Astrocyte of the cerebellum (primary cell): Measurements from ENCODE around the gene ATG2A.

ENCODE experiments used
- DNase-seq: peaks from one replicate; pipeline ENCODE4 v3.0.0-alpha.2; 2011; ENCODE audit warnings: low read depth
- H3K4me3 ChIP-seq: 2 replicates; pipeline ENCODE4 v1.5.1; 2011; ENCODE audit warnings: mild to moderate bottlenecking, low read depth, low read length, moderate library complexity
- in situ Hi-C: cut with HindIII; loops from 2 replicates; pipeline ENCODE4 v1.10.0; 2017; ENCODE audit warnings: low sequenced_read_pairs
- TF ChIP-seq, protein P1 (sequence below): IDR thresholded peaks from 2 replicates; pipeline ENCODE4 v1.5.1; 2012; ENCODE audit warnings: low read length, low read depth, moderate library complexity, mild to moderate bottlenecking; ENCODE audit errors: missing control alignments

ATG2A gene

DNA sequence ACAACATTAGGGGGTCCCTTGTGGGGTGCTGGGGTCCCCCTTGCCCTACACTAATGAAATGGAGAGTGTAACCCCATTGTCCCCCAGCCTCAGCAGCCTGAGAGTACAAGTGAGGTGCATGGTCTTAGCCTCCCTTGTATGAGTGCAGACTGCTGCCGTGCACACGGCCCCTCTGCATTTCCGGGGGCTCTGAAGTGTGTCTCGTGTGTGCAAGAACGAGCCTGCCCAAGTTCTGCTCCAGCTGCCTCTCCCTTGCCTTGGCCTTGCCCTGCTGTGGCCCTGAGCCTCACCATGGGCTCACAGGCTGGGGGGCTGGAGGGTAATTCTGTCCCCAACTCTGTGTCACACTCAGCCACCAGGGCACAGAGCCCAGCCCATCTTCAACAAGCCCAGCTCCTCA, 33.4 kb downstream of the ATG2A start:
- in situ Hi-C loops, result no loop called here
- no peak for DNase-seq
- TF ChIP-seq, protein P1, sequence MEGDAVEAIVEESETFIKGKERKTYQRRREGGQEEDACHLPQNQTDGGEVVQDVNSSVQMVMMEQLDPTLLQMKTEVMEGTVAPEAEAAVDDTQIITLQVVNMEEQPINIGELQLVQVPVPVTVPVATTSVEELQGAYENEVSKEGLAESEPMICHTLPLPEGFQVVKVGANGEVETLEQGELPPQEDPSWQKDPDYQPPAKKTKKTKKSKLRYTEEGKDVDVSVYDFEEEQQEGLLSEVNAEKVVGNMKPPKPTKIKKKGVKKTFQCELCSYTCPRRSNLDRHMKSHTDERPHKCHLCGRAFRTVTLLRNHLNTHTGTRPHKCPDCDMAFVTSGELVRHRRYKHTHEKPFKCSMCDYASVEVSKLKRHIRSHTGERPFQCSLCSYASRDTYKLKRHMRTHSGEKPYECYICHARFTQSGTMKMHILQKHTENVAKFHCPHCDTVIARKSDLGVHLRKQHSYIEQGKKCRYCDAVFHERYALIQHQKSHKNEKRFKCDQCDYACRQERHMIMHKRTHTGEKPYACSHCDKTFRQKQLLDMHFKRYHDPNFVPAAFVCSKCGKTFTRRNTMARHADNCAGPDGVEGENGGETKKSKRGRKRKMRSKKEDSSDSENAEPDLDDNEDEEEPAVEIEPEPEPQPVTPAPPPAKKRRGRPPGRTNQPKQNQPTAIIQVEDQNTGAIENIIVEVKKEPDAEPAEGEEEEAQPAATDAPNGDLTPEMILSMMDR, result no peak
- H3K4me3 ChIP-seq, result no peak overlapping the region

DNA sequence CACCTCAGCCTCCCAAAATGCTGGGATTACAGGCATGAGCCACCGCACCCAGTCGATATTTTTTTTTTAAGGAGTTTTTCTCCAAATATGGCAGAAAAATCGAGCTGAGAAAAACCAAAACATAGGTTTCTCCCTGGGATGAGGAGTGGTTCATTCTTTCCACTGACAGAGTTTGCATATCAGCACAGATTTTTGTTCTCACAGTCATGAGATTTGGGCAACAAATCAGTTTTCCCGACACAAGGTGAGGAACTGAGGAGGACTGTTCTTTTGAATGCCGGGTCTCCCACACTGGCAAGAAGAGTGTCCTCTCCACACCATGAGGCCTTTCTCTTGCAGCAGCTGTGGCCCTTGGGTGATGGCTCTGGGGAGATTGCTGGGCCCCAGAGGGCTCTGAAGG, 34.8 kb downstream of the ATG2A start:
- TF ChIP-seq, protein P1, result no peak
- DNase-seq, result no peak
- H3K4me3 ChIP-seq, result no peak overlapping the region
- in situ Hi-C loops, result no loop called here

DNA sequence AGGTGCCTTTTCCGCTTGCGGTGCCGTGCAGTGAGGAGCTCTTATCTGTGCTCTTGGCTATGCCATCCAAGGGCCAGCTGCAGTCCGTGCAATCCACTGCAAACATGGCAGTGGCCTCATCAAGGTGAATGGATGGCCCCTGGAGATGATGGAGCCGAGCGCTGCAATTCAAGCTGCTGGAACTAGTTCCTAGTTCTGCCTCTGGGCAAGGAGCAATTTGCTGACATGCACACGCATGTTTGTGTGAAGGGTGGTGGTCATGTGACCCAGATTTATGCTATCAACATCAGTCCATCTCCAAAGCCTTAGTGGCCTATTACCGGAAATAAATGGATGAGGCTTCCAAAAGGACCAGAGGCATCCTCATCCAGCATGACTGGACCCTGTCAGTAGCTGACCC, 35.5 kb downstream of the ATG2A start:
- TF ChIP-seq, protein P1, result no peak
- no peak for DNase-seq
- H3K4me3 ChIP-seq, result no peak overlapping the region
- in situ Hi-C loops, result no loop called here

DNA sequence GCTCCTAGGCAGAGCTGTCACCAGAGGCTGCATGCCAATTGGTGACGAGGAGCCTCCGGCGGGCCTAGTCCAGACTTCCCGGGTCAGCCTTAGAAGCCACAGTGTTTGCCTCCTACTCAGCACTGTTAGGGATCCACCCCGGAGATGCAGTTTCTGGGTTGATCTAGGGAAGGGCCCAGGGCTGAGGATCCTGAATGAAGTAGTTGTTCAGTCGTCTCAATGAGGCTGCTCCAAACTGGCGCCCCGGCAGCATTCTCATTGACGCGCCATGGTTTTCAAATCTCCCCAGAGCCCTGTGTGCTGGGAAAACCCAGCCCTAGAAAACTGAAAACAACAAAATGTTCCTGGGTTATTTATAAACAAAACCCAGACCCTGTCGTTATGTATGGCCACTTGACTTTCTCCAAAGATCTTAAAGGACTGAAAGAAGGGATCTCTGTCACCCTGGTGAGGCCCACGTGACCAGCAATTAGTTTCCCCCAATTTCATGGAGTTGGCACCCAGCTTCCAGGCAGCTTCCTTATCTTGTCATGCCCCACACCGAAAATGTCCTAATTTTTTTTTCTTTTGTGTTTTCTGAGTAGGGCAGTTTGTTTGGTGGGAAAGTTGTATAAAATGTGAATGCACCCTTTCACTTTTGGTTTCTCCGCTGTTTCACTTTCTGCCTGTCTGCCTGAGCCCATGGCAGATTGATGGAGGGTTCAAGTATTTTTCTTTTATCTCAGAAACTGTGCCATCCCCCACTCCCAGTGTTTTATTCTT, 36.6 kb downstream of the ATG2A start:
- no peak overlapping the region for H3K4me3 ChIP-seq
- in situ Hi-C loops, result no loop called here
- DNase-seq, result no peak
- TF ChIP-seq, protein P1, result no peak

DNA sequence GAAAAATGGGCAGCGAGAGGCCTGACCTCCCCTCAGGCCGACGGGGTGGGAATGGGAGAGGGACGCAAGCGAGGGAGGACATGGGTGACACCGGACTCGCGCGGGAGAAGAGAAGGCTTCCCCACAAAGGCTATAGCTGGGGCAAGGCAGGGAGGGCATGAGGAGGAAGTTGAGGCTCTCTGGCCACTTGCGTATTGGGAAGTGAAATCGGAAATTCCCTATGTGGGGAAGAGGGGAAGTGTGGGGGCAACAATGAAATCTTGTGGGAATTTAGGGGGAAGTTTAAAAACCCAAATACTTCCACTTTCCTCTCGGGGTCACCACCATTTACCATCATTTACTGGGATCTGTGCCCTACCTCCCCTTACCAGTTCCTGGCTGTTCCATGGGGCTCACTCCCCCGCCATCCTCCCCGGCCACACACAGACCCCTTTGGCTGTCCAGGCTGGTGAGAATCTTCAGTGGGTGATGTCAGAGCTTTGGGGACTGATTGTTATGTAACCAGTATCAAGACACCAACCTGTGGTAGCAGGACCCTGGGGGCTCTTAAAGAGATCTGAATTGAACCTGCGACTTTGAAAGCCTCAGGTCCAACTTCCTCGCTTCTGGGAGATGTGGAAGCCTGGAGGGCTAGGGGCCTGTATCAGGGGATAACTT, 37.6 kb downstream of the ATG2A start:
- TF ChIP-seq, protein P1, result no peak
- in situ Hi-C loops, result no loop called here
- DNase-seq, result no peak
- H3K4me3 ChIP-seq, result peak overlapping the region; percentile 99

DNA sequence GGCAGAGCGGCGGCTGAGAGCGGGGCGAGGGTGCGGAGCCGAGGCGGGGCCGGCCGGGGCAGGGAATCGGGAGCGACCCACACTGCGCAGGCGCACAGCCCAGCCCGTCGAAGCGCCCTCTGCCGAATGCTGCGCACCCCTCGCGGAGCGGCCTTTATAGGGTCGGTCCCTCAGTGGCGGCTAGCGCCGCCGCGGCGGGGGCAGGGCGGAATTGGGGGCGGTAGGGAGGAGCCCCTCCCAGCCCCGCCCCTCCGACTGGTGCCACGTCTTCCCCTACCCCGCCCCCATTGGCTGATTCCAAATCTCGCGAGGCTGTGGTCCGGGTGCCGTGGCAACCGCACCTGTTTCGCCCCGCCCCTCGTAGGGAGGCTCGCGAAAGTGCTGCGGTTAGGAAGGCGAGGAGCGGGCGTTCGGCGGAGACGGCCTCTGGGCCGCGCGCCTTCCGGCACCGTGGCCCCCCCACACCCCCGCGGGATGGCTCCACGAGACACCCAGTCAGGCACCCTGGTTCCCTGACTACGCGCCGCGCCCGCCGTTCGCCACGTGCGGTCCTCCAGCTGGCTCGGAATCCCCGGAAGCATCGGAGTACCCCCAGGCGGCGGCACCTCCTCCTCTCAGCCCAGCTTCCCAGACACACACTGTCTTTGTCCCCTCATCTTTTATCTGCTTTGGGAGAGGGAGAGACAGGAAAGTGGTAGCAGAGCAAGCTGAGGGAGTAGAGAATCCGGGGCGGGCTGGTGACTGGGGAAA, 38.3 kb downstream of the ATG2A start, which contains the start of gene EHD1:
Gene EHD1, minus strand, starts transcription at position 128 of the 750 bp plus-strand sequence. CDS start 157 bp downstream, outside the sequence.
- peak within 1 kb of the TSS; percentile 99 for H3K4me3 ChIP-seq
- TF ChIP-seq, protein P1, result peak; percentile 55
- in situ Hi-C loops, result no loop called here
- DNase-seq, result peak; percentile 93
